DMS79 treated with DMSO at 0.1 percent for 48 hours (cell line): Measurements from ENCODE around the gene EDAR.

ENCODE experiments used
- DNase-seq: peaks from one replicate; lab custom pipeline; 2025; lab: John Stamatoyannopoulos, UW

The EDAR gene

DNA sequence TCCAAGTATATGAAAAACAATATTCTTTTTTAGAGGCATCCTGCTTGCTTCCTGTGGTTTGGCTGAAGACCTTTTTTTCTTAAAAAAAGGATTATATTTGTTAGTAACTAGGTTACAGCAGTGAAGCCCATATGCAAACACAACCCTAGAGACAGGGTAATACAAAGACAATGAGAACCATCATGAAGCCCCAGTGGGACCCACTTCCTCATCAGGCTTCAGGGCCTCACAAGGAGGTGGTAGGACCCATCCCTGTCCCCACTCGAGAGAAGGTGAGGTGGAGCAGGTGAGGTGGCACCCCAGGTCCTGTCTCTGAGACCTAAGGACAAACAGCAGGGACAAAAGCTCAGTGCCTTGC is 80.3 kb downstream of the EDAR start:
- DNase-seq: no peak

DNA sequence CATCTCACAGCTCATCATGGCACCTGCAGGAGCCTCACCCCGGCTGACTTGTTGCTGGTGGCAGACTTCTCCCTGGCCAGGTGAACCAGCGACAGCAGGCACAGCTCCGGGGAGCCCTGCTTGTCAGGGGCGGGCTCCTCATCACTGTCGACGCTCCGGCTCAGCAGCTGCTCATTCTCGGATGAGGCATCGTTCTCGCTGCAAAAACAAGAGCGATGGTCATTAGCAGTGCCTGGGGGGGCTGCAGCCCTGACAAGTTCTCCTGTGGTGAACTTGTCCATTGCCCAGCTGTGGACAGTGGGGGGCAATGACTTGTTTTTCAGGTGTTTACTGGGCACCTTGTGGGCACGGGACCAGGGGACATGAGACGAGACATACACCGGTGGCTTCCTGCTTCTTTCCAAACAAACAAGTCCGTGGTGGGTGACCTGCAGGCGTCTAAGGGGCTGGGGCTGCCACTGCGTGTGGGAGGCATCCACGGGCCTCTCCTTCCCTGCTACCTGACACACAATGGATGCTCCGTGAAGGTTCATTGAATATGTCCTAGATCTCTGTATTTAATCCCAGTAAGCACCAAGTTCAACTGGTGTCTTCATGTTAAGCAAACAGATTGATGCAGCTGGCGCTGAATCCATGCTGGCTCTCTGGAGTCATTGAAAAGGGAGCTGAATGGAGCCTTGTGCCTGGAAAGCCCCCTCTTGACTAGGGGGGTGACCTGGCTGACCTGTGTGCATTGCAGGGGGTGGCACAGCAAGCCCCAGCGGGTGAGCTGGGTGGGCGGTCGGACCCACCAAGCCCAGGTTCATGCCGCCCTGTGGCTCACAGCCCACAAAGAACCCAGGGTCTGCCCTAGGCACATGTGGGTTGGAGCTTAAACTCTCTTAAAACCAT is 81.0 kb downstream of the EDAR start:
- no peak for DNase-seq

DNA sequence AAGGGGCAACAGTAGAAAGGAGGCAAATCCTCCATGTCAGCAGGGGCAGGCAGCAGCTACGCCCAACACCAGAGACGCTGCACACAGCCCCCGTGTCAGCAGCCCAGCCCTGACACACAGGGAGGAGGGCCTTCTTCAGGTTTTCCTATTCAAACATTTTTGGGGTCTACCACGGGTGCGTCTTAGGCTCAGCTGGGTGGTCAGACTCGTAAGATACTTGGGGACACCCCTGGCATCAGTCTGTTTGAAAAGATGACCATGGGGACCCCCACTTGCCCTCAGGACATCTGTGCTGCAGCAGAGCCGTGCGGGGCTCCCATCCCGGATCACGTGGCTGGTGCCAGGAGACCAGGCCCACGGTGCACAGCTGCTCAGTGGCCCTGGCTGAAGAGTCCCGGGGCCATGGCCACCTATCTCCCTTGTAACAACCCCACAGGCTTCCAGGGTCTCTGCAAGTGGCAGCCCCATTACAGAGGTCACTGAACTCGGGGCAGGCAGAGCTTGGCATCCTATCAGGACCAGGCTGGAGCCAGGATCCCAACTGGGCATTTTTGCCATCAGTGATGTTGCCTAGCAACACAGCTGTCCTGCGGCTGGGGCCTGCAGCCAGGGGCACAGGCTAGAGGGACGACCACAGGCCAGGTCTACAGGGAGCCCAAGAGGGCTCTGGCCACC is 82.5 kb downstream of the EDAR start:
- DNase-seq: no peak

DNA sequence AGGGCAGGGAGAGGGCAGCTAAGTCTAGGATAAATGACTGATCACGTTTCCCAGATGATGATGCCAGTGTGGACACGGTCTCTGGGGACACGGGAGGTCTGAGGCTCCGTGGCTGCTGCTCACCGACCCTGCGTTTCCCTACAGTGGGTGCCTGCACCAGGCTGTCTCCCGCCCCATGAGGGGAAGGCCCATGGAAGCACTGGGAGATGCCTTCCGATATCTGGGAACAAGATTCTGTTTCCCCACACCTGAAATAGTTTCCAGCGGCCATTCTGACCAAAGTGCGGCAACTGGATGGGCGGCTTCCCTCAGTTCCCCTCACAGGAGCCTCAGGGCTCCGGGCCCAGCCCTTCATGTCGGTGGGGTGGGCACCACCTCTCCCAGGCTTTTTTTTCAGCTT is 83.1 kb downstream of the EDAR start:
- no peak for DNase-seq

DNA sequence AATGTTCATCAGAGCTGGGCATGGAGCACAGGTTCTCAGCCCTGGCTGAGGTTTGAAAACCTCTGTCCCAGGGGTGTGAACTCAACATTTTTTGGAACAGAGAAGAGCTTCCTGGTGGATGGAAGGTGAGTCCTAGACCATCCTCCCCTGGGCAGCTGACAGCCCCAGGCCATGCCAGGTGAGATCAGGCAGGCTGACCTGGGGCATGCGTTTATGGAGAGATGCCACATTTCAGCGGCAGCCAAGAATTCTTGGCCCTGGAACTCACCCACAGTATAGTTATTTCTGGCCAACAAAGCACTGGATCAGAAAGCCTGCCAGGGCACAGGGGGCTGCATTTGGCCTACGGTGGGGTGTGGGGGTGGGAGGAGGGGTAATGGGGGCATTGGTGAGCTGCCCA is 83.8 kb downstream of the EDAR start:
- no peak for DNase-seq

DNA sequence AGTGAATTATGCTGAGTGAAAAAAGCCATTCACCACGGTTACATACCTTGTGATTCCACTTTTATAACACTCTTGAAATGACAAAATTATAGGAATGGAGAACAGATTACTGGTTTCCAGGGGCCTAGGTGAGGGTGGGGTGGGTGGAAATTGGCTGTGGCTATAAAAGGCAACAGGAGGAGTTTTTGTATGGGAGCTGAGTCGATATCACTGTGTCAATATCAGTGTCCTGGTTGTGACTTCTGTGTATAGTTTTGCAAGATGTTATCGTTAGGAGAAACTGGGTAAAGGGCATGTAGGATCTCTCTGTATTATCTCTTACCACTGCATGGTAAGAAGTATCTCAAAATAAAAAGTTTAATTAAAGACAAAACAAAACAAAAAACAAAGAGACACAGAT is 84.3 kb downstream of the EDAR start:
- no peak for DNase-seq

DNA sequence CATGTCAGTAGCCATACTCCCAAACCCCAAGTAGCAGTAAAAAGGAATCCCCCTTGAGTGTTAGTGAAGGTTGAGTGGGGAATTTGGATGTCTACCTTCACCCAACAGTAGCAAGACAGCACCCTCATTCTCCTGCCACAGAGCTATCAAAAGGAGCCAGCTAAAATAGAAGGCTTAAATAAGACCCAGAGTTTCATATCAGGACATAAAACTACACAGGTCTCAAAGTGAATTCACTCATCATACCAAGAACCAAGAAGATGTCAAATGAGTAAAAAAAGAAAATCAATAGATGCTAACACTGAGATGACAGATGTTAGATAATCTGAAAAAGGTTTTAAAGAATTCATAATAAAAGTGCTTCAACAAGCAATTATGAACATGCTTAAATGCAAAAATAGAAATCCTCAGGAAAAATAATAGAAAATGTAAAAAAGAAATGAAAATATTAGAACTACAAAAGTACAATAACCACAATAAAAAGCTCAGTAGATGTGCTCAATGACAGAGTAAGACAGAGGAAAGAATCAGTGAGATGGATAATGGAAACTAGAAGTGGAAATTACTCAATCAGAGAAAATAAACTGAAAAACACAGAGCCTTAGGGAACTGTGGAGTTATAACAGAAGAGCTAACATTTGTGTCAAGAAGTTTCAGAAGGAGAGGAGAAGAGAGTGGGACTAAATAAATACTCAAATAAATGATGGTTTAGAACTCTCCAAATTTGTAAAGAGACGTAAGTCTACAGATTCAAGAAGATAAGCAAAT is 90.5 kb downstream of the EDAR start:
- no peak for DNase-seq

DNA sequence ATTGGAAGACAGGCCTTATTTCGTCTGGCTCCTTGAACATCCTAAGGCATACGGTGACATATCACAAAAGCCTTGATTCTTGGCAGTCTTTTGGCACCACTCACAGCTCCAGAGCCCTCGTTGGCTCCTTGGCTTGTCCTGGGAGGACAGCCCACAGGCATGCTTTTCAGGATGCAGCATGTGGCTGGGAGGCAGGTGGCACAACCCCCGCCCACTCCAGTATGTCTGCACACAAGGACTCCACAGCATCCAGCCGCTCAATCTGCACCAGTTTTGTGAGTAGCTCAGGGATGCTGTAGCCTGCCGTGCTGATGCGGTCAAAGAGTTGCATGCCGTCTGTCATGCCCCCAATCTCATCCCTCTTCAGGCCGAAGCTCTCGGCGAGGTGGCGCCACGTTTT is 92.3 kb downstream of the EDAR start:
- DNase-seq: no peak

DNA sequence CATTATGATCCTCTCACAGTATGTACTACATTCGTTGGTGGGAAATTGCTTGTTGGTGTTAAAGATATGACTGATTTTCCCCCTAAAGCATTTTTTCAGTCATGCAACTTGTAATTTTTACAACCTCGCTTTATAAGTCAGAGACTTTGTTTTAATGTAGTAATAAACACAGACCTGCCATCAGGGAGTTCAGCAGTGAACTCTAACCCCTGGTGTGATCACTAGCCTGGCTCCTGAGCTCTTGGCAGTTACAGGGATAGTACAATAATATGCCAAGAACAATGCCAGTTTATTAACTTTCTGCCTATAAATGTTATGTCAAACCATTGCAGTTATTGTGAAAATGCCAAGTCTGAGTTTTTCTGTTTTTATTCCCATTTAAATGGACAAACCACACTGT is 93.8 kb downstream of the EDAR start:
- DNase-seq: no peak

DNA sequence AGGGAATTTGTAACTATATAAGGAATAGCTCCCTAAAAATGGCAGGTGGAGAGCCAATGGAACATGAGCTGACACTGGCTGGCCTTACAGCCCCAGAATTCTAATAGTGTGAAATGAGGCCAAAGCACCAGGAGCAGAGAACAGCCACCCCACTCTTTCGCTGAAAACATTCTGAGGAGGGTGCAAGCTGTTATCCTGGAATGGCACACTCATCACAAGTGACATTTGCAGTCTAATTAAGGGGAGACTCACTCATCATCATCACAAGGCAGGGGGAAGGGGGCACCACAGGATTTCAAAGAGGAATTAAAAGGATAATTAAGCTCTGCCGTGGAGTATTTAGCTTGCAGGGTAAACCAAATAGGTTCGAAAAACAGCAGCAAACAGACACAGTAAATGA is 94.3 kb downstream of the EDAR start:
- DNase-seq: no peak

DNA sequence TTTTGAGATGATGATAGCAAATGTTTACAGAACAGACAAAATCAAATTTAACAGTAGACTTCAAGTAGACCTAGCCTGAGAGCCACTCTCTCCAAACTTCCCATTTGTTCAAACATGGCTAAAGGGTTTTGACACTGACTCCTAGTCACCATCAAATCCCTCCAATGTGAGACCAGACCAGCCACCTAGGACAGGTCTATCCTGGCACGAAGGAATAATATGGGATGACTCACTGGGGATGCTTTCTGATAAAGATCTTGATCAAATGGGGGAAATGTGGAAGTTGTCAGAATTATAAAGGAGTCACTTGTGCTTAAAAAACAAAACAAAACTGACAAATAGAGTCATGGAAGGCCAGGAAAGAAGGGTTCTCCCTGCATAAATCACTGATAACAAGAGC is 95.7 kb downstream of the EDAR start:
- no peak for DNase-seq

DNA sequence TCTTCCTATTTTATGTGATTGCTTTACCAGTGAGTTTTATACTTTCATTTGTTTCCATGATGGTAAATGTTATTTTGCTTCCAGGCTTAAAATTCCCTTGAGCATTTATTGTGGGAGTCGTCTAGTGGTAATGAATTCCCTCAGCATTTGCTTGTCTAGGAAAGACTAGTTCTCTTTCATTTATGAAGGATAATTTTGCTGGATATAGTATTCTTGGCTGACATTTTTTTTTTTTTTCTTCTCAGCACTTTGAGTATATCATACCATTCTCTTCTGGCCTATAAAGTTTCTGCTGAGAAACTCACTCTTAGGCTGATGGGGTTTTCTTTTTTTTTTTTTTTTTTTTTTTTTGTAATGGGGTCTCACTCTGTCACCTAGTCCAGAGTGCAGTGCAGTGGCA is 99.1 kb downstream of the EDAR start:
- no peak for DNase-seq

DNA sequence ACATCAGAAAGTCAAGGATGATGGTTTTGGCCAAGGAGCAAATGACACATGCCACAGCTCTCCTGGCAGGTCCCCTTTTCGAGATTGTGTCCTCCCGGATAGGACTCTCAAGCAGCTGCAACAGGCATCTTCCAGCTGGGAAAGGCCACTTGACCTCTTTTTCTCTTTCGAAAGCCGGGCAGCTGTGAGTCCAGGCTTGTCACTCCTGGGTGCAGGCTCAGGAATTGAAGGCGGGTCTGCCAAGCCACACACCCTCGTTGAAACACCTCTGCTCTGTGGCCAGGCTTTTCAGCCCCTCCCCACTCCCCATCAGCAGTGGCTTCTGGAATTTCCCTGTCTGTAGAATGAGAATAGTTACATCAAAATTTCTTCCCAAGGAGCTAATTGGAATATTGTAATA is 104.4 kb downstream of the EDAR start:
- peak; percentile 49 for DNase-seq

DNA sequence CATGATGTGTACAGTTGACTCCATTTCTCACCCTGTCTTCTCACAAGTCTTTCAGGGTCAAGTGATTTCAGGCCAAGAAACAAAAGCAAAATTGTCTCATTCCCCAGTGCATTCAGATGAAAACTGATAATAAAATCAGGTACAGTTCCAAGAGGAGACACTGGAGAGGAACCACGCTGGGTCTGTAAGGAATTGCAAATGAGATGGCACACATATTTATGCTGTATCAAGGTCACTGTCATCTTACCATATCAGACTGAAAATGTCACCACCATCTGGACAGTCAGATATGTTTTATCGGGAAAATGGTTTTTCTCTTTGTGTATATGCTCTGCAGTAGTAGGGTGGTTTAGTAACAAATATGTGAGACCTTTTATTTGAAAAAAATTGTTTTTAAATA is 110.7 kb downstream of the EDAR start:
- DNase-seq: no peak

DNA sequence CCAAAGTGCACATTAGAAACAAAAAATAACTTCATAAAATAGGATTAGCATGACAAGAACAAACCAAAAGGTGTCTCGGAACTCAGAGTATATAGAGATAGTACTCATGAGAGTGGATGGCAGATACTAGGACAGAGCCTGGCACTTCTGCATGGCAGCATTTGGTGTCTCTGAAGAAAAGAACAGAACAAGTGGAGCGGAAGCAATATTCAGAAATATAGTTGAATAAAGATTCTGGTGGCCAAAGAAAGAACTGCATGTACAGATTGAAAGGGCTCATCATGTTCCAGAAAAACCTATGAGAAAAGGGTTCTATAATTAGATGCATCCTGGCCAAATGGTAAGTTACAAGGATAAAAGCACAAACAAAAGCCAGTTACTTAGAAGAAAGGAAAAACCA is 111.5 kb downstream of the EDAR start:
- DNase-seq: no peak

DNA sequence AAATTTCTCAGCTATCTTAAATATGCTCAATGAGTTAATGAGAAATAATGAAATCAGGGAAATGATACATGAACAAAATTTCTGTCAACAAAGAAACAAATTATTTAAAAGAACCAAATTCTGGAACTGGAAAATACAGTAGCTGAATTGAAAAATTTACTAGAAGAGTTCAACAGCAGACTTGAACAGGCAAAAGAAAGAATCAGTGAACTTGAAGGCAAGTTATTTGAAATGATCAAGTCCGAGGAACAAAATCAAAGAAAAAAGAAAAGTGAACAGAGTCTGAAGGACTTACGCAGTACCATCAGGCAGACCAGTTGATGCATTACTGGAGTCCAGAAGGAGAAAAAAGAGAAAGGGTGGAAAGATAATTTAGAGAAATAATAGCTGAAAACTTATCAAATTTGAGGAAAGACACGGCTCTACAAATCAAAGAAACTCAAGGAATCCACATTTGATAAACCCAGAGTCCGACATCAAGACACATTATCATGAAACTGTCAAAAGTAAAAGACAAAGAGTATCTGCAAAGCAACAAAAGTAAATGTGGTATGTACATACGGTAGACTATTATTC is 118.9 kb downstream of the EDAR start:
- DNase-seq: no peak

DNA sequence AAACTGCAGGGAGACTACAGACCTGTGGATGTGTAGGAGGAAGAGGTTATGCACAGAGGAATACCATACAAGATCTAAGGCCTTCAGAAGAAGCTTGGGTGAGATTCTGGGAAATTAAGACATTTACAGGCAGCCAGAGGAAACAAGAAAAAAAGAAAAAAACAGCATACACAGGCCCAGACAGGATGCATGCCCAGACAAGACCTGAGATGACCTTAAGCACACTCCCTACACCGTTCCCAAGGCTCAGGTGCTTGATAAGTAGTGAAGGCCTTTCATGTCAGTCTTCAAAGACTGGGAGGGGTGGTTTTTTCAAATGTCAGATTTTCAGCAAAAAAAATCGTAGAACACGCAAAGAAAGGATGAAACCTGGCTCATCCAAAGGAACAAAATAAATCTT is 119.5 kb downstream of the EDAR start:
- no peak for DNase-seq

DNA sequence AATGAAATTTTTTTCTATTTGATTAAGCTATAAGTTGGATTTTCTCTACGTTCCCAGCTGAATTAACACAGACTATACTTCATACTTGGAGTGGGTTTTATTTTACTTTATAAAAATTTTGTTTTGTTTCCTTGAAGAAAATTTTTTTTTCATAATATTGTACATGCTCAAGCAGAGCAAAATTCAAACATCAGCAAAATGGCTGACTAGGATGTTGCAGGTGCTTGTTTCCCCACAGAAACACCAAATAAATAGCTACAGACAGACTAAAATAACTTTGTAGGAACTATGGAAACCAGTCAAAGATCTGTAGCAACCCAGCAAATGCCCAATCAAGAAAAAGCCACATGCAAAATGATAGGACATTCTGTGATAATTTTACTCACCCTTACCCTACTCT is 120.1 kb downstream of the EDAR start:
- DNase-seq: no peak

DNA sequence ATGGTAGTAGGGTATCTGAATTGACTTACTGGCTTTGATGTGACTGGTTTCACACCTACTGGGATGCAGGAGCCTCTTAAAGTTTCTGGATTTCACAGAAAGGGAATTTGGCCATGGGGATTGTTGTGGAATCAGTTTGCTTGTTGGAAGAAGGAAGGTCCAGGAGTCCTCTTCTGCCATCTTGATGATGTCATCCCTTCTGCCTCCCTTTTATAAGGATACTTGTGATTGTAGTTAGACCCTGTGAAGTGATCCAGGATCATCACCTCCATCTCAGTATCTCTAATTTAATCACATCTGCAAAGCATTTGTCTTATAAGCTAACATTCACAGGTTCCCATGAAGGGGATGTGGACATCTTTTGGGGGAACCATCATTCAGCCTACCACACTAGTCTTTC is 123.0 kb downstream of the EDAR start:
- no peak for DNase-seq

DNA sequence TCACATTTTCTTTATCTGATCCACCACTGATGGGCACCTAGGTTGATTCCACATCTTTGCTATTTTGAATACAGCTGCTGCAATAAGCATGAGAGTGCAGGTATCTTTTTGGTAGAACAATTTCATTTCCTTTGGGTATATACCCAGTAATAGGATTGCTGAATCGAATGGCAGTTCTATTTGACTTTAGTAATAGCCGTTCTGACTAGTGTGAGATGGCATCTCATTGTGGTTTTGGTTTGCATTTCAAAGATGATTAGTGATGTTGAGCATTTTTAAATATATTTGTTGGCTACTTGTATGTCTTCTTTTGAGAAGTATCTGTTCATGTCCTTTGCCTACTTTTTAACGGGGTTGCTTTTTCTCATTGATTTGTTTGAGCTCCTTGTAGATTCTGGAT is 130.1 kb downstream of the EDAR start:
- no peak for DNase-seq

DNA sequence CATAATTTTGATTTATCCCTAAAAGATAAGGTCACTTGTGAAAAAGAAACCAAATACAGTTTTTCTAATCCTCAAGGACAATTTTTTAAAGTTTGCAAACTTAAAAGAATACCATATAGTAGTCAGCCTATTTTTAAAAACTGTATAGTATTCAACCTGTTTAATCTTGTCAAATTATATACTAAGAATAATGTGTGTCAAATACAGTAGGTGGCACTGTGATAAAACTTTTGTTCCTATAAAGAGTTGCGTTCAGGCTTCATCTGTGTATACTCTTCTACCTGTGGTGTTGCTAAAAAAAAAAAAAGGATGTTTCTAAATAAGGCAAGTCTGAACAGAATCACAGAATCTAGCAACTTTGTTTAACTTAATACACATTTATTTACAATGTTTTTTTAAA is 133.8 kb downstream of the EDAR start:
- DNase-seq: peak; percentile 21

DNA sequence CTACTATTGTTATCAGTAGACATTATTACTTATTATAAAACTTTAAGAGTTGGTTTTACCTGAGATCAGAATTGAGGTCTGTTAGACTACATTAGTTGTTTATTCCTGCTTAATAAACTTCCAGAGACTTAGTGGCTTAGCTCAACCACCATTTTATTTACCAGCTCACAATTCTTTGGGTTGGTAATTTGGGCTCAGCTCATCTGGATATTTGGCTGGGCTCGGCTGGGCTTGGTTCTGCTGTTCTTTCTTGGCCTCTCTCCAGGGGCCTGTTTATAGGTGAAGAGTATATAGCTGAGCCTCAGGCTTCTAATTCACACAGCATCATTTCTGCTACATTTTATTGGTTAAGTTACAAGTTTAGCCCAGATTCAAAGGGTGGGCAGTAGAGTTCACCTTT is 134.5 kb downstream of the EDAR start:
- no peak for DNase-seq

DNA sequence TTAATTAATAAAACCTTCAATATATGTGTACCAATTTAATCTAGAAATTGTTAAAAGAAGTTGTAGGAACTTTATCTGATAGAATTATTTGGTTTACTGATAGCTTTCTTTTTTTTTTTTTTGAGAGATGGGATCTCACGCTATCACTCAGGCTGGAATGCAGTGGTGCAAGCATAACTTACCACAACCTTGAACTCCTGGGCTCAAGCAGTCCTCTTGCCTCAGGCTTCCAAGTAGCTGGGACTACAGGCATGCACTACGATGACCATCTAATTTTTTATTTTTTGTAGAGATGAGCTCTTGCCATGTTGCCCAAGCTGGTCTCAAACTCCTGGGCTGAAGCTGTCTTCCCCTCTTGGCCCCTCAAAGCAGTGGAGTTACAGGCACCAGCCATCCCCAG is 135.6 kb downstream of the EDAR start:
- no peak for DNase-seq
